Measurements from ENCODE around the gene CD70.
"Not testable (repeated sequence)": the region's sequence is repeated elsewhere in the genome, so short reads cannot be mapped to it uniquely, and the experiment has no call there.

The CD70 gene

GRCh38 chr19:6568816-6569215 is 22.1 kb downstream of the CD70 start:
- no peak for DNase-seq

- no peak for DNase-seq
Observed at GRCh38 chr19:6568010-6568526, 22.9 kb downstream of the CD70 start.

- DNase-seq, result not testable (repeated sequence)
Observed at GRCh38 chr19:6566727-6567126, 24.2 kb downstream of the CD70 start.

- peak in 1 of 2 donors; percentile 29 for DNase-seq
Observed at GRCh38 chr19:6564393-6564792, 26.6 kb downstream of the CD70 start.

GRCh38 chr19:6562437-6562836 is 28.5 kb downstream of the CD70 start:
- not testable (repeated sequence) for DNase-seq

GRCh38 chr19:6556480-6557195 is 34.3 kb downstream of the CD70 start:
- DNase-seq, result peak in 1 of 2 donors; percentile 23

- no peak for DNase-seq
Observed at GRCh38 chr19:6556043-6556449, 34.9 kb downstream of the CD70 start.

GRCh38 chr19:6551607-6552450 is 39.1 kb downstream of the CD70 start:
- peak; percentile 49 to 73 for DNase-seq

GRCh38 chr19:6551091-6551490 is 39.9 kb downstream of the CD70 start:
- no peak for DNase-seq

GRCh38 chr19:6550679-6551078 is 40.3 kb downstream of the CD70 start:
- not testable (repeated sequence) for DNase-seq

- DNase-seq, result peak in 1 of 2 donors; percentile 22
Observed at GRCh38 chr19:6543866-6544347, 47.0 kb downstream of the CD70 start.

- DNase-seq, result no peak
Observed at GRCh38 chr19:6540918-6541689, 49.8 kb downstream of the CD70 start.

GRCh38 chr19:6539514-6539913 is 51.4 kb downstream of the CD70 start:
- no peak for DNase-seq

Data from CD4-positive, alpha-beta T cell treated with Interleukin-4 for 1 hour (primary cell).